ENCODE results near the gene NDUFA7.

DNA sequence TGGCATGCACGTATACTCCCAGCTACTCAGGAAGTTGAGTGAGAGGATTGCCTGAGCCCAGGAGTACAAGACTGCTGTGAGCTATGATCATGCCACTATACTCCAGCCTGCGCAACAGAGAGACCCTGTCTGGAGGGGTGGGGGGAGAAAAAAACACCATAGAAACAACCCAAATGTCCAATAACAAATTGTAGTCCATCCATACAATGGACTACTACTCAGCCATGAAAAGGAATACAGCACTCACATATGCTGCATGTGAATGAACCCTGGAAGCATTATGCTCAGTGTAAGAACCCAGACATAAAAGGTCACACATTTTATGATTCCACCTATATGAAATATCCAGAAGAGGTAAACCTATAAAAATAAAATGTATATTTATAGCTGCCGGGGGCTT is 55.3 kb downstream of the NDUFA7 start:
- TF ChIP-seq CTCF (conservative IDR thresholded peaks at IDR 0.05; ENCODE audit: low read depth, low read length): no peak
- TF ChIP-seq EZH2 (IDR thresholded peaks at IDR 0.05; ENCODE audit: borderline replicate concordance, low read depth, low read length, poor library complexity, severe bottlenecking): no peak
